GM18870 (cell line): Measurements from ENCODE around the gene NUDT9.

Experiments
- ATAC-seq: cut with Tn5 transposase; IDR thresholded peaks from one replicate; pipeline ENCODE4 v1.9.1; 2021; ENCODE audit warnings: moderate library complexity; ENCODE audit not compliant: unreplicated experiment

Gene NUDT9

DNA sequence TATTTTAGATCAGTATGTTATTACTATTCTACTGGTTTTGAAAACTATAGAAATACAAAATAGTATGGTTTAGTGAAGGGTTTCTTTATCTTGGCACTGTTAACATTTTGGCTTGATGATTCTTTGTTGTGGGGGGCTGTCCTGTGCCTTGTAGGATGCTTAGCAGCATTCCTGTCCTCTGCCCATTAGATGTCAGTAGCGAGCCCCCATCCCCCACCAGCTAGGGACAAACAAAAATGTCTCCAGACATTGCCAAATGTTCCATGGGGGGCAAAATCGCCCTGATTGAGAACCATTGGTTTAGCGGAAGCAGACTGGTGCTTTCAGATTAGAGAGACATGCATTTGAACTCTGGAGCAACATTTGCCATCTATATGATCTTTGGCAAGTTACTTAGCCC is 83.5 kb downstream of the NUDT9 start:
- no peak for ATAC-seq

DNA sequence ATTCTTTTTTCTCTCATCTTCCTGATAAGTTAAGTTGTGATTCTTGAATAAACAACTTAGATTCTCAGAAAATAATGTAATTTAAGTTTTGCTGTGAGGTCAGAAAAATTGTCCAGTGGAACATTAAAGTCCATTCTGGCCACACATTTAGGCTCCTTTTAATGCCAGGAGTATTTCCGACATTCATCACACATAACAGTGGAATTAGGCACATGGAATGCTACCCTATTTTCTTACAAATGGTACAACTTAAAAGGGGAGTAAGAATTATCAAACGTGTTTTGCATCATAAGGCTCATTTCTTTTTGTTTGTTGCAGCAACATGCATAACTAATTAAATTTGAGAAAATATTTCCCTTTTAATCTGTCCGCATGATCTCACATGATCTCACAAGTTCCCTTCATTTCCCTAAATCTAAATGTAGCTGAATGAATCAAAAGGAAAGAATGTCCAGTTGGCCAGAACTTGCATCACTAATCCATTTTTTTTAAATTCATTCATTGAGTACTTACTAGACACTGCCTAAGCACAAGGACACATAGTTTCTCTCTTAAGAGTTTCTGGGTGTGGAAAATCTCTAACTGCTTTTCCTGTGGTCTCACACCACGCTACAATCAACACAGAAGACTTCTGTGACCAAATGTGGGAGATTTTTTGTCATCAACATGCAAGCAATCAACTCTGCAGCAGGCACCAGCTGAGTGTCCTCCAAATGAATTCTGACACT is 84.8 kb downstream of the NUDT9 start:
- no peak for ATAC-seq
